T1000 (cell line): ENCODE data around the gene CES4A.
"Not testable (repeated sequence)": the region's sequence is repeated elsewhere in the genome, so short reads cannot be mapped to it uniquely, and the experiment has no call there.

Experiments
- DNase-seq: peaks from one replicate; lab custom pipeline; 2025; ENCODE audit warnings: mixed read lengths; lab: John Stamatoyannopoulos, UW

The CES4A gene

DNA sequence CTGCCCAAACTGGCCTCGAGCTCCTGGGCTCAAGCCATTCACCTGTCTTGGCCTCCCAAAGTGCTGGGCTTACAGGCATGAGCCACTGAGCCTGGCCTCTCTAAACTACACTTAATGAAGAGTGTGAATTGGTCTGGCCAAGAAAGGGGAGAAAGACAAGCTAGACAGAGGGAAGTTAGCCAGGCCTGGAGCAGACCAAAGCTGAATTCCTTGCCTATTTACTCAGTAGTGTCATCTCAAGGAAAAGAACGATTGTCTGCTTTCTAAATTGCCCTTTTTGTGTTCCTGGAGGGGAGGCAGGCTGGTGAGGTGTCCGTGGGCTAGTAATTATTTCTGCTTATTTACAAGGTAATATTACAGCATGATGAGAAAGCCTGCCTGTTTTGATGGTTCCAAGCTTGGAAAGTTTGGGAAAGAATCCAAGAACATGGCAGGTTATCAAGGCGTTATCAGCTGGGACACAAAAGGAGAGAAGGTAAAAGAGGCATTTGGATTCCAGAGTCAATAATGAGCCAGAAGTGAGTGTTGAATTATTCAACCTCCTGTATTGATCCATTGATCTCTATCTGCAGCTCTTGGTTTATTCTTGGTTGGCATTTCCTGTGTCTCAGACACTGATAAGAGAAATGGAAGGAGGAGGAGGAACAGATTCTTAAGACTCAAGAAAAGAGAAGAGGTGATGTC is 34.3 kb downstream of the CES4A start:
- no peak for DNase-seq

DNA sequence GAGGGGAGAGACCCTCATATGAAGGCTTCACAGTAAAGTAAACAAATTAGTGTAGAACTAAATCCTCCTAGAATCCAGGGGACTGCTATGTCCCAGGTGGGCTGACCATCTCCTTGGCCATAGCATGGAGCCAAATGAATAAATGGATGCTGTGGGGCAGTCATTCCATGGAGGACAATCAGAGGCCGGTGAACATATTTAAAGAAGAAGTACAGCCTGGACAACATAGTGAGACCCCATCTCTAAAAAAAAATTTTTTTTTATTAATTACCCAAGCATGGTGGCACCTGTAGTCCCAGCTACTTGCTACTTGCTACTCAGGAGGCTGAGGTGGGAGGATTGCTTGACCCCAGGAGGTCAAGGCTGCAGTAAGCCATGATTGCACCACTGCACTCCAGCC is 35.3 kb downstream of the CES4A start:
- no peak for DNase-seq

- no peak for DNase-seq
These were observed 36.2 kb downstream of the CES4A start for GRCh38 chr16:67024384-67025209.

DNA sequence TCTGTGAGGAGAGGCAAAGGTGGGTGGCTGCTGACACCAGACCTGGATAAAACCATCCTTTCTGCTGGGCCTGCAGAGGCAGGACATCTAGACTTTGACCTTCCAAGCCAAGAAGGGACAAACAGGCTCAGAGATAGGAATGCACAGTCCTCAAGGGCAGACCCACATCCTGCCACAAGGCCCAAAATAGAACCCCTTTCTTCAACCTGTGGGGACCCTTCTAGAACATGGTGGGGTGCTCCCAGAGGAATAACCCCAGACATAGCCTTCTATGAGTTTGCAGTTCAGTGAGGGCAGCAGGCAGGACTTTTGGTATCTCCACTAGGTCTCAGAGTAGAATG is 36.8 kb downstream of the CES4A start:
- DNase-seq: no peak

- no peak for DNase-seq
These were observed 38.2 kb downstream of the CES4A start for GRCh38 chr16:67026570-67026969.

GRCh38 chr16:67027046-67027445 is 38.7 kb downstream of the CES4A start:
- DNase-seq: no peak

DNA sequence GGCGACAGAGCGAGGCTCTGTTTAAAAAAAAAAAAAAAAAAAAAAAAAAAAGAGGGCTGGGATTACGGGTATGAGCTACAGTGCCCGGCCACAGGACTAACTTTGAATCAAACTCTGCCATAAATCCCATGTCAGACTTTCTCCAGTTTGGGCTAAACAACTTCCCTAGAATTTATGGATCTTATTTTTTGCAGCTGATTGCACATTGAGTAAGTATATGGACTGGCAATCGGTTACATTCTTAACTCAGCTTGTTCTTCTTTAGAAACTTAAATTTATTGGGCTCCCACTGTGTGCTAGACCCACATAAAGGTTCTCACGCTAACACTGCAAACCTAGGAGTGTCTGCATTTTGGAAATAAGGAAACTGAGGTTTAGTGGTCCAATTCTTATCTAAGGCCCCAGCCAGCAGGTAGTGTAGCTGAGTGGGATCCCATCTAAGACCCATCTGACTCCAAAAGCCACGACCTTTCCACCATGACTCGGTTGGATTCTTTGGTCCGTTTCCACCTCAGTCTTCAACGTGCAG is 39.8 kb downstream of the CES4A start:
- no peak for DNase-seq

- peak; percentile 78 for DNase-seq
These were observed 40.4 kb downstream of the CES4A start, which contains the start of gene CBFB for GRCh38 chr16:67028696-67029253. TSS of gene CBFB (plus strand) at chr16:67029149. CDS start at chr16:67029408, 259 bp downstream.

GRCh38 chr16:67029254-67030096 is 41.1 kb downstream of the CES4A start:
- DNase-seq: no peak

DNA sequence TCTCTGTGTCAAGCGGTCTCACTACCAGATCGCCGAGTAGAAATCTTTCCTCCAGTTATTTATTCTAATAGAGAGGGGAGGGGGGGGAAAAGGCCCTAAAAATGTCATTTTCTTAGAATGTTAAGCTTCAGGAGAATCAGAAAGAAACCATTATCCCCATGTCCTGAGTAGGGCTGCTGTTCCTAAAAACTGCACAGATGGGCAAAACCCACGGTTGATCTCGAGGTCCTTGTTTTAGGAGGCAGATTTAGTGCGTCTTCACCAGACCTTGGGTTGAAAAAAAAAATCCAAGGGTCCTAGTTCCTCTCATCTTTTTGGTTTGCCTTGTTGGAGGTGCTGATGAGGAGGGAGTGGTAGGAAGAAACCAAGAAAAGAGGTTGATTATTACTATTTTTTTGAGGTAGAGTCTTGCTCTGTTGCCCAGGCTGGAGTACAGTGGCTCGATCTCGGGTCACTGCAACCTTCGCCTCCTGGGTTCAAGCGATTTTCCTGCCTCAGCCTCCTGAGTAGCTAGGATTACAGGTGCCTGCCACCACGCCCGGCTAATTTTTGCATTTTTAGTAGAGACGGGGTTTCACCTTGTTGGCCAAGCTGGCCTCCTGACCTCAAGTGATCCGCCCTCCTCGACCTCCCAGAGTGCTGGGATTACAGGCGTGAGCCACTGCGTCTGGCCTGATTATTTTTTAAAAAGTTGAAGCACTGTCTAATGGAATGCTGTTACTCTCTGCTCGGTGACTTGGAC is 42.0 kb downstream of the CES4A start:
- DNase-seq: no peak

DNA sequence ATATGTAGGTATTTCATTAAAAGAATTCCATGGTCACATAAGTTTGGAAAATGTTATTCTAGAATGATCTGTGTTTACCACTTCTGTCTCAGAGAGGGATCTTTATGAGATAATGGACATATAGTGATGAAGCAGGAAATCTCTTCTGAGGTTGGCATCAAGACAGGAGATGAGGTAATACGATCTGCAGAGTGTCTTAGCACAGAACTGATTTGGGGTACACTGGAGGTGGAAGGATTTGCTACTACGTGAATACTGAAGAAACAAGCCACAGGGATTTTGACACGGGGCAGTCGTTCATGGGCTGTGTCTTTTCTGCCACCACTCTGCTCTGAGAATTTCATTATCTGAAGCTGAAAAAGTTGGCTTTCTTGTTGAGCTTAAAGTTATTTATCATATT is 46.1 kb downstream of the CES4A start:
- no peak for DNase-seq

DNA sequence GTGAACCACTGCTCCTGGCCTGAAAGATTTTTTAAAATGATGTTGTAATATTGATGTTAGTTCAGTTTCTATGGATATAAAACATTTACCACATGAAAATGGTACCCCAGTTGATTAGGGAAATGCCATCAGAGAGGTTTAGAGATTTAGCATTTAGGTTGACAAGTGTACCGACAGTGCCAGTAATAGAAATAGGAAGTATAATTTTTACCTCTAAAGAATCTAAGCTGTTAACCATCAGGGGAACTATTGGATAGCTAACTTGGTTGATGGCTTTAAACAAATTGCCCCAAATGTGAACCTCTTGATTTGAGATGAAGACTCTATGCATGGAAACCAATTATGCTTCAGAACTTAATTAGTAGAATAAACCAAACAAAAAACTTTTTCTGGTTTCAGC is 47.0 kb downstream of the CES4A start:
- no peak for DNase-seq

DNA sequence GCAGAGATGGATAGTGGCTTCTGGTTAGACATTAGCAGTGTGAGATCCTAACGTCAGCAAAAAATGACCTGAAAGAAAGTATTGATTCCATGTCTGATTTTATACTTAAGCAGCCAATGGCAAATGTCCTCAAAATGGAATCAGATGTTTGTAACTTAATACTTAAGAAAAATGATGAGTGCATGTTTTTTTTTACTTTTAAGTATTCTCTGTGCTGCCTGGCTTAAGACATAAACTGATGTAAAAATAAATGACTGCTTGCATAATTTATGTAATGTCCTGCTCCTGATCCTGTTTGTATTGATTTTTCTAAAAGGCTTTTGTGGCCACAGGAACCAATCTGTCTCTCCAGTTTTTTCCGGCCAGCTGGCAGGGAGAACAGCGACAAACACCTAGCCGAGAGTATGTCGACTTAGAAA is 47.9 kb downstream of the CES4A start:
- no peak for DNase-seq

GRCh38 chr16:67039260-67040020 is 51.1 kb downstream of the CES4A start:
- no peak for DNase-seq

- DNase-seq: no peak
These were observed 51.8 kb downstream of the CES4A start for GRCh38 chr16:67040166-67040565.

GRCh38 chr16:67040906-67041305 is 52.5 kb downstream of the CES4A start:
- no peak for DNase-seq

GRCh38 chr16:67041520-67041919 is 53.1 kb downstream of the CES4A start:
- DNase-seq: not testable (repeated sequence)

DNA sequence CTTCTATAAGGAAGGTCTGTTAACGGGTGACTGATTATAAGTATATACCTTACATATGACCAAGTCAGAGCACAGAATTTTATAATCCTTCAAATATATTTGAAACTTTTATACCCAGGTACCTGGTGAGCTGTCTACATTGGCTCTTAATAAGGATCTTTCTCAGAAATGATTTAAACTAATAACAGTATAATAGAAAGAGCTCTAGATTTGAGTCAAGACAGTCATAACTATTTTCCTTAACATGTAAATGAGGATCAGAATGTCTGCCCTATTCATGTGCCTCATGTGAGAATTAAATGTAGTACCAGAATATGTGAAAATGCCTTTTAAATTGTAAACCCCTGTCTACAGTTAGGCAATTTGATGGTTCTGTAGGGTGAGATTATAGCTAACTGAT is 55.0 kb downstream of the CES4A start:
- no peak for DNase-seq

DNA sequence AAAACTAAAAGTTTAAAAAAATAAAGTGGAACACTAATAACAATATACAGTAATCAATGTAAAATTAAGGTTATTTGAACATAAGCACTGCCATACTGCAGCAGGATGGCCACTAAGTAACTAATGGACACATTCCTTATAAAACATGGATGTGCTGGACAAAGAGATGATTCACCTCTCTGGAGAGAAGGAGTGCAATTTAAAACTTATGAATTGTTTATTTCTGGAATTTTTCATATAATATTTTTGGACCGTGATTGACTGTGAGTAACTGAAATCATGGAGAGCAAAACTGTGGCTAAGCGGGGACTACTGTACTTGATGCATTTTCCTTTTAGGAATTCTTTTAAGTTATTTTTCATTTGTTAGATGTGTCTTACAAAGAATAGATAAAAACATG is 62.4 kb downstream of the CES4A start:
- DNase-seq: no peak

- no peak for DNase-seq
These were observed 64.0 kb downstream of the CES4A start for GRCh38 chr16:67052399-67052798.
